ENCODE results near the gene SLC5A6.
A peak's percentile ranks its signal among the peaks of the same experiment; 100 is the strongest.
"Not testable (repeated sequence)": the region's sequence is repeated elsewhere in the genome, so short reads cannot be mapped to it uniquely, and the experiment has no call there.

SLC5A6 gene

DNA sequence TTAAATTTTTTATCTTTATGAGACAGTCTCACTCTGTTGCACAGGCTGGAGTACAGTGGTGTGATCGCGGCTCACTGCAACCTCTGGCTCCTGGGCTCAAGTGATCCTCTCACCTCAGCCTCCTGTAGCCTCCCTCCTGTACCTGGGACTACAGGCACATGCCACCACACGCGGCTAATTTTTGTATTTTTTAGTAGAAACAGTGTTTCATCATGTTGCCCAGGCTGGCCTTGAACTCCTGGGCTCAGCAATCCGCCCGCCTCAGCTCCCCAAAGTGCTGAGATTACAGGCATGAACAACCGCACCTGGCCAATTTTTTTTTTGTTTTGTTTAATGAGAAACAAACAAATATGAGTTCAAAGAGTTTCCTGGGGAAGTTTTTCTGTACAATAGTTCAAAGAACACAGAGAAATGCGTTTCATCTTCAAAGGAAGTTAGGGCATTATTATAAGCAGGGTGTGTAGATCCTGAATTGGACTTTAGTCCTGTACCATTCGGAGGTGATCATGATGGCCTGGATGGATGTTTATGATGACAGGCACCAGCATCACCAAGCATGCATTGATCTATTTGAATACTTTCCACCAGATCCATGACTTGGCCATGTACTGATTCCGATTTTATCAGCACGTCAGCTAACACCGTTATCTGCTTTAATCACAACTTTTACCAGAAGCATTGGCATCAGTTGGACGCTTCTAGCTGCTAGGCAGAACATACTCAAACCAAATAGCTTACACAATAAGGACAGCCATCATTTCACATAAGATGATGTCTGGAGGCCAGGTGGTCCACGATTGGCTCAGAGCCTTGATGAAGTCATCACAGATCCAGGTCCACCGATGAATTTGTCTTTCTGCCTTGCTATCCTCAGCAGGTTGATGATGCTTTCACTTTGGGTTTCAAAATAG is 34.4 kb downstream of the SLC5A6 start:
- Mint-ChIP-seq H3K27ac (no peak overlapping the region), H3K36me3 (no peaks in the 10 kb centered on the region), H3K4me3 (no peak overlapping the region), H3K4me1 (no peaks in the 10 kb centered on the region), H3K9me3 (no peaks in the 10 kb centered on the region)
- no peak for DNase-seq (ENCODE audit: low spot score in 2 of 2)
- no peak for ATAC-seq

DNA sequence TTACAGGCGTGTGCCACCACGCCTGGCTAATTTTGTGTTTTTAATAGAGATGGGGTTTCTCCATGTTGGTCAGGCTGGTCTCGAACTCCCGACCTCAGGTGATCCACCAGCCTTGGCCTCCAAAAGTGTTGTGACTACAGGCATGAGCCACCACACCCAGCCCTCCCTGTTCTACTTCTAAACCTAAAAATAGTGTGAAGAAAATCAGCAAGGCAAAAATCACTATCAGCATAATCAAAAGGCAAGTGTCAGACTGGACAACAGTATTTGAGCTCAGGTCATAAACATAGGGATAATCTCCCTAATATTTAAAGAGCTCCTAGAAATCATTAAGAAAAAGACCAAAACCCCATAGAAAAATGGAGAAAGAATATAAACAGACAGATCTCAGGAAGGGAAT is 36.3 kb downstream of the SLC5A6 start:
- not testable (repeated sequence) for H3K9me3 Mint-ChIP-seq; H3K36me3 Mint-ChIP-seq; DNase-seq (ENCODE audit: low spot score in 2 of 2); ATAC-seq; H3K4me1 Mint-ChIP-seq; H3K4me3 Mint-ChIP-seq; H3K27ac Mint-ChIP-seq

DNA sequence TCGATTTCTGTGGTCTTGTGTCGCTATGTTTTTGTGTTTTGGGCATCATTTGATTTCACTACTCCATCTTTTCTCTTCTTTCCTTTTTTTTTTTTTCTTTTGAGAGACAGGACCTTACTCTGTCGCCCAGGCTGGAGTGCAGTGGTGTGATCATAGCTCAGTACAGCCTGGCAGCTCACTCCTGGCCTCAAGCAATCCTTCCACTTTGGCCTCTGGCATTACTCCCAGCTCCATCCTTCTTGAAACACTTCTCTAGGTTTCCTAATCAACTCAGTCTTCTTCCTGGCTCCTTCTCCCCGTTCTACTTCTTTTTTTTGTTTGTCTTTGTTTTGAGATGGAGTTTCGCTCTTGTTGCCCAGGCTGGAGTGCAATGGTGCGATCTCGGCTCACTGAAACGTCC is 36.7 kb downstream of the SLC5A6 start:
- ATAC-seq (no peak), DNase-seq (ENCODE audit: low spot score in 2 of 2) (no peak)
- H3K27ac Mint-ChIP-seq, result no peak overlapping the region
- no peaks in the 10 kb centered on the region for H3K36me3 Mint-ChIP-seq
- no peaks in the 10 kb centered on the region for H3K4me1 Mint-ChIP-seq
- H3K9me3 Mint-ChIP-seq, result no peaks in the 10 kb centered on the region
- no peak overlapping the region for H3K4me3 Mint-ChIP-seq

DNA sequence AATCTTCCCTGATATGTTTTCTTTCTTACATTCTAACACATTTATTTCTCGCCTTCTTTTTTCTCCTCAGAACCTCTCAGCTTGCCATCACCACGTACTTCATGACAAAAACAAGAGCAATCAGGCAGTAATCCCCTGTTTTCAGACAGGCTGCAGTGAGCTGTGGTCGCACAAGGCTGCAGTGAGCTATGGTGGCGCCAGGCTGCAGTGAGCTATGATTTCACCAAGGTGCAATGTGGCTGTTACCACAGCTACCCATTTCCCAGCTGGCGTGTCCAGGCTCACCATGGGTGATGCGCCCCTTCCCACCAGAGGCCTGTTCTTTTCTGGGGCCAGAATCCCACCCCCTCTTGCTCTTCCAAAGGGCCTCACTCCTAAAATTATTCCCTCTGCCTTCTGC is 37.4 kb downstream of the SLC5A6 start:
- no peaks in the 10 kb centered on the region for H3K9me3 Mint-ChIP-seq
- H3K36me3 Mint-ChIP-seq, result no peaks in the 10 kb centered on the region
- no peak overlapping the region for H3K27ac Mint-ChIP-seq
- H3K4me1 Mint-ChIP-seq, result no peaks in the 10 kb centered on the region
- H3K4me3 Mint-ChIP-seq, result no peak overlapping the region
- no peak for ATAC-seq
- DNase-seq (ENCODE audit: low spot score in 2 of 2), result no peak

DNA sequence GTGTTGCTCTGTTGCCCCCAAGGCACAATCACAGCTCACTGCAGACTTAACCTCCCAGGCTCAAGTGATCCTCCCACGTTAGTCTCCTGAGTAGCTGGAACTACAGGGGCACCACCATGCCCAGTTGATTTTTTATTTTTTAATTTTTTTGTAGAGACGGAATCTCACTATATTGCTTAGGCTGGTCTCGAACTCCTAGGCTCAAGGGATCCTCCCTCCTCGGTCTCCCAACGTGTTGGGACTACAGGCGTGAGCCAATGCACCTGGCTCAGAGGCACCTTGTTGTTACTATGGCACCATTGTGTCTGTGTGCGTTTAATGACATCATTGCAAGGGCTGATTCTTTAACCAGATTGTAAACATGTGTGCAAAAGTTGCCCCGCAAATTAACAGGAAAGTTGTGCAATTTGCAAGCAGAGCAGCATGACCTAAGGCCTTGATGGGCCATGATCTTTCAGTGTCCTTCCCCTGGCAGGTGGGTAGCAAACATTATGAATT is 40.7 kb downstream of the SLC5A6 start:
- no peak for ATAC-seq
- Mint-ChIP-seq H3K9me3 (no peaks in the 10 kb centered on the region), H3K36me3 (no peaks in the 10 kb centered on the region), H3K27ac (no peak overlapping the region), H3K4me3 (no peak overlapping the region), H3K4me1 (no peaks in the 10 kb centered on the region)
- no peak for DNase-seq (ENCODE audit: low spot score in 2 of 2)

DNA sequence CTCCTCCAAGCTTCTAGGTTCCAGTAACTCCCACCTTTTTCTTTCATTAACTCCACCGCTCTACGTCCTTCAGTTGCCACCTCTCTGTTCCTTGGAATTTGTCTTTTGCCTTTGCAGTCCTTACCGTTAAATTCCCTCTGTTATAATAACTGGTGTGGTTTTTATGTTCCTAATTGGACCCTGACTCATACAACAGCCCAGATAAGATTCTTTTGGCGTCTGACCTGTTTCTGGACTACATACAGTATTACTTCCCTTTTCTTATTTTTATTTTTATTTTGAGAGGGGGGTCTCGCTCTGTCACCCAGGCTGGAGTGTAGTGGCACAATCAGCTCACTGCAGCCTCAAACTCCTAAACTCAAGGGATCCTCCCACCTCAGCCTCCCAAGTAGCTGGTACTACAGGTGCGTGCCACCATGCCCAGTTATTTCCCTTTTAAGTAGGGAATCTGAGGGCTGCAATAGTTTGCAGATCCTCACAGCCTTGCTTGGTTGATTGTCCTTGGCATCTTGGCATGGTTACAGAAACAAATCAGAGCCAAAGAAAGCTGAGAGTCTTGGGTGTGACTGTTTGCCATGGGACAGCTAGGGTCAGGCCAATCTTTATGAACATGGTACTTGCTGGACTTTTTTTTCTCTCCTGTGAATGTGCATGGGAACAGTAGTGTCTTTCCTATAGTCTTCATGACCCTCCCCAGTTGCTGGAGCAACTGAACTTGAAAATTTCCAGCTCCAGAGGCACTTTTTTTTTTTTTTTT is 41.3 kb downstream of the SLC5A6 start:
- DNase-seq (ENCODE audit: low spot score in 2 of 2) (no peak), ATAC-seq (no peak)
- H3K4me3 Mint-ChIP-seq, result peak overlapping the region; percentile 6
- H3K27ac Mint-ChIP-seq, result no peak overlapping the region
- no peaks in the 10 kb centered on the region for H3K4me1 Mint-ChIP-seq
- H3K36me3 Mint-ChIP-seq, result no peaks in the 10 kb centered on the region
- no peaks in the 10 kb centered on the region for H3K9me3 Mint-ChIP-seq

DNA sequence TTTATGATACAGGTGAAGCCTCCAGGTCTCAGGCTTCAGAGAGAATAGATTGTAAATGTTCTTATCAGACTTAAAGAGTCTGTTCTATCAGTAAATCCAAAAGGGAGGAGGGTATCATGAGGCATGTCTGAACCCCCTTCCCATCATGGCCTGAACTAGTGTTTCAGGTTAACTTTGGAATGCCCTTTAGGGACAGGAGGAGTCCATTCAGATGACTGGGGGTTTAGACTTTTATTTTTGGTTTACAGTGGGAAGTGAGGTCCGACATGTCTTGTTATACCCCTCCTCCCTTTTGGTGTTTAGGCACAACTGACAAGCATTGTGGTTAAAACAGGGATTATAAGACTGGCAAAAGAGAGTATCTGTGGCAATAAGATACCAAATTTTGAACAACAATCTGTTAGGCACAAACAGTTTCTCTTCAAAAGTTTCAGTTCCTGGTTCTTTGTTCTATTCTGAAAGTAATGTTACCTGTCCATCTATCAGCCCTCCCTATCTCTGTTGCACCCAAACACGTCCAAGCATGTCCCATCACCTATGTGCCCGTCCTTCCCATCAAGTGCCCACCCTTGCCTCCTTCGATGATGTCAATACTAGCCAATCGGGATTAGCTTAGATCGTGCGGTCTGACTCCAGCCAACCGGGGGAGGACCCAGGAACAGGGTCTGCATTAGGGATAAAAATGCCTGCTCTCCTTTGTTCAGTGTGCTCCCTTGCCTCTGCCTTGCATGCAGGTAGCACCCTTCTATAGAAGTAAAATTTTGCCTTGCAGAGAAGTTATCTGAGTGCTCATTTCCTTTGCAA is 46.9 kb downstream of the SLC5A6 start:
- no peak overlapping the region for H3K4me3 Mint-ChIP-seq
- H3K4me1 Mint-ChIP-seq, result no peaks in the 10 kb centered on the region
- H3K27ac Mint-ChIP-seq, result no peak overlapping the region
- no peaks in the 10 kb centered on the region for H3K9me3 Mint-ChIP-seq
- no peak for DNase-seq (ENCODE audit: low spot score in 2 of 2)
- no peaks in the 10 kb centered on the region for H3K36me3 Mint-ChIP-seq
- no peak for ATAC-seq

DNA sequence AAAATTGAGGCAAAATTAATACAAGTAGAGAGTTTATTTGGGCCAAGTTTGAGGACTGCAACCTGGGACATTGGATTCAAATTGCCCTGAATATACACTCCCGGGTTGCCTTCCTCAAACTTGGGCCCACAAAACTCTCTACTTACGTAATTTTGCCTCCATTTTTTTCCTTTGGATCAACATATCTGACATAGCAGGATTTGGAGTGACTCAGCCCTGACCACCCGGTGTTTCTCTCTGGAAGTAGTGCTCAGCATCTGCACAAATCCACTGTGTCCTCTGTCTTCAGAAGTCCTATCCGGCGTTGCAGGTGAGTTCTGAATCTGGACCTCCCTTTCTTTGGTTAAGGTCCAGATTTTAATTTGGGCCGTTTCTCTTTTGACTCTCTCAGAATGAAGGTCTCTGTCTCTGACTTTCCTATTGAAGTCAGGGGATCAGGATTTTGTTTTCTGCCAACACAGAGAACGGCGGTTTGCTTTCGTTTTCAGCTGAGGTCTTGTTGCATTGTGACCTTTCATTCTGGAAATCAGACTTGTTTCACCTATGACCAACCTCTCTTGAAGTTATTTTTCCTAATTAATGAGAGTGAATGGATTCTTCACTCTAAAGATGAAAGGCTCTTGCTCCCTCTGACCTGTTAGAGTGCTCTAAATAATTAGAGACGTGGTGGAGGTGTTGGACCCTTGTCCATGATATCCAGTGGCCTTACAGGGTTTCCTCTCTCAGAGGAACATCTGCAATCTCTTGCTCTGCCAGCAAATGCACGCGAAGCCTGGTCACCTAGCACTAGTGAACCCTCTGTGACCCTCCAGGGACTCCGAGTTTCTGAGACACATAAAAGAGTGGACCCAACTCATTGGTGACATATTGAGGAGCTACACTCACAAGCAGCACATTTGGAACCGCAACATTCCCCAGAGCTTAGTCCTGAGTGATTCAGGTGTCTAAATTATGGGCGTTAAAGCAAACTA is 49.6 kb downstream of the SLC5A6 start:
- Mint-ChIP-seq H3K36me3 (no peaks in the 10 kb centered on the region), H3K9me3 (no peaks in the 10 kb centered on the region), H3K4me3 (no peak overlapping the region), H3K4me1 (no peaks in the 10 kb centered on the region), H3K27ac (no peak overlapping the region)
- DNase-seq (ENCODE audit: low spot score in 2 of 2), result no peak
- ATAC-seq, result no peak

DNA sequence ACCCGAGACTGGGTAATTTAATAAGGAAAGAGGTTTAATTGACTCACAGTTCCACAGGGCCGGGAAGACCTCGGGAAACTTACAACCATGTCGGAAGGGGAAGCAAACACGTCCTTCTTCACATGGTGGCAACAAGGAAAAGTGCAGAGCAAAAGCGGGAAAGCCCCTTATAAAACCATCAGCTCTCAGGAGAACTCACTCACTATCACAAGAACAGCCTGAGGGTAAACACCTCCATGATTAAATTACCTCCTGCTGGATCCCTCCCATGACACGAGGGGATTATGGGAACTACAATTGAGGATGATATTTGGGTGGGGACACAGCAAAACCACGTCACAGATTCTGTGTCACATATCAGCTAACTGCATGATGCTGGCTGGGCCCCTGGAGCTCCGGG is 51.9 kb downstream of the SLC5A6 start:
- Mint-ChIP-seq H3K9me3 (no peaks in the 10 kb centered on the region), H3K36me3 (no peaks in the 10 kb centered on the region), H3K27ac (no peak overlapping the region), H3K4me3 (no peak overlapping the region), H3K4me1 (no peaks in the 10 kb centered on the region)
- DNase-seq (ENCODE audit: low spot score in 2 of 2) (no peak), ATAC-seq (no peak)

DNA sequence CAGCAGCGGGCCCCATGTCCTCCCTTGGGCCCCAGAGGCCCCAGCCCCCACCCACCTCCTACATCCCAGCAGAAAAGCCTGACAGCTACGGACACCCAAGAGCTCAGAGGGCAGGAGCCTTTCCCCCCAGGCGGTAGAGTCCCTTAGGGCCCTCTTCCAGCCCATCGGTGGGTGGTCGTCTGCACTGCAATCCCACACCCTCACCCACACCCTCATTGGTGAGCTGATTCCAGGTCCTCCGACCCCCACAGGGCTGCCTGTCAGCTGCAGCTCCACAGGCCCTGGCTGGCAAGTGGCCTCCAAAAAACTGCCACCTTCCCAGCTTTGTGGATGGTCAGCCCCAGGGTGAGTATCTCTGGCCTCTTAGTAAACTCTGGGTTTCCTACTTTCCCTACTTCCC is 52.8 kb downstream of the SLC5A6 start:
- Mint-ChIP-seq H3K9me3 (no peaks in the 10 kb centered on the region), H3K4me1 (no peaks in the 10 kb centered on the region), H3K36me3 (no peaks in the 10 kb centered on the region), H3K27ac (no peak overlapping the region), H3K4me3 (no peak overlapping the region)
- ATAC-seq, result no peak
- DNase-seq (ENCODE audit: low spot score in 2 of 2), result no peak

DNA sequence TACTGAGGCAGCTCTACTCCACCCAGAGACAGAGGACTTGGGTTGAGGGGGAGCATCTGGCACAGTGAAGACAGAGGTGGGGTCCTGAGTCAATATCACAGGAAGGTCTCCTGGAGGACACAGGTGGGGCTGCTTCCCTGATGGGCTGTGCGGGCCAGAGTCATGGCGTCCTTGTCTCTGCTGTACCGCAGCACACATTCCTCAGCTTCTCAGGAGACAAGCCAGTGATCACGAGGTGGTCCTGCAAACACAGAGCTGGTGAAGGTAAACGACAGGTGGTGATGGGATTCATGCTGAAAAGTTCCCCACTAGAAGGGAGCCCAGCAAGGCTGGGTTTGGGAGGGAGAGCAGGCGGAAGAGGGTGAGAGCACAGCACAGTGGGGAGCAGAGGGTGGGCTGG is 53.6 kb downstream of the SLC5A6 start:
- Mint-ChIP-seq H3K27ac (no peak overlapping the region), H3K4me3 (no peak overlapping the region), H3K9me3 (no peaks in the 10 kb centered on the region), H3K4me1 (no peaks in the 10 kb centered on the region), H3K36me3 (no peaks in the 10 kb centered on the region)
- DNase-seq (ENCODE audit: low spot score in 2 of 2) (no peak), ATAC-seq (no peak)

DNA sequence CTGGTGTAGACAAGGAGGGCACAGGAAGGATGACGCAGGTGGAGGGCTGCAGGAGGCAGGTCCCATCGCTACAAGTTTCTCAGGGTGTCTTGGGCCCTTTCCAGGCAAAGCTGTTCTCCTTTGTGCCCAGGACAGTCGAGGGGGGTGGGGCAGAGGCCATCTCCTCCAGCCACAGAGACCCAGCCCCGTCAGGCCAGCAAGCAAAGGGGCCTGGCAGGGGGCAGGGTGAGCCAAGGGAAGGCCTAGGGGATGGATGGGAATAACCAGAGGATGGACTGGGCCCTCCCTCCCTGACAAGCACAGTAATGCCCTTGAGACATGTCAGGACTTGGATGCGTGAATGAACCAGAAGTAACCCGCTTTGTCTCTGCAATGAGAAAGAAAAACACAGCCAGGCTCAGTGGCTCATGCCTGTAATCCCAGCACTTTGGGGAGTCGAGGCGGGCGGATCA is 57.0 kb downstream of the SLC5A6 start:
- ATAC-seq (no peak), DNase-seq (ENCODE audit: low spot score in 2 of 2) (no peak)
- H3K4me3 Mint-ChIP-seq, result no peak overlapping the region
- H3K9me3 Mint-ChIP-seq, result no peaks in the 10 kb centered on the region
- no peaks in the 10 kb centered on the region for H3K36me3 Mint-ChIP-seq
- H3K27ac Mint-ChIP-seq, result no peak overlapping the region
- no peaks in the 10 kb centered on the region for H3K4me1 Mint-ChIP-seq

DNA sequence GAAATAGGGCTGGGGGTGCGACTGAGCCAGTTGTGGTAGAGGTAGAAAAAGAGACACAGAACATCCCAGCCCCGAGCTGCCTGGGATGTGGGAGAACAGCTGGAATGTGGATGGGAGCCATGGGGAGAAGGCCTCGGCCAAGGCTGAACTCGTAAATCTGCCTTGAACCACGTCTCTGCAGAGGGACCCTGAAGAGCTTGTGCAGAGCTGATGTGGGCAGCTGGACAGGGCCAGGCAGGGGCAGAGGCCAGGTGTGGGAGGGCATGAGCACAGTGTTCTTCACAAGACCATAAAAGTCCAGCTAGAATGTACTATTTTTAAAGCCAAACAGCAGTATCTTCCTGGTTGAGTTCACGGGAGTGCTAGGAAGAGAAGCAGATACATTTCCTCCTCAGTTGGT is 57.6 kb downstream of the SLC5A6 start:
- H3K4me1 Mint-ChIP-seq, result no peaks in the 10 kb centered on the region
- no peak overlapping the region for H3K4me3 Mint-ChIP-seq
- H3K27ac Mint-ChIP-seq, result no peak overlapping the region
- DNase-seq (ENCODE audit: low spot score in 2 of 2), result no peak
- H3K9me3 Mint-ChIP-seq, result no peaks in the 10 kb centered on the region
- no peaks in the 10 kb centered on the region for H3K36me3 Mint-ChIP-seq
- ATAC-seq, result no peak

DNA sequence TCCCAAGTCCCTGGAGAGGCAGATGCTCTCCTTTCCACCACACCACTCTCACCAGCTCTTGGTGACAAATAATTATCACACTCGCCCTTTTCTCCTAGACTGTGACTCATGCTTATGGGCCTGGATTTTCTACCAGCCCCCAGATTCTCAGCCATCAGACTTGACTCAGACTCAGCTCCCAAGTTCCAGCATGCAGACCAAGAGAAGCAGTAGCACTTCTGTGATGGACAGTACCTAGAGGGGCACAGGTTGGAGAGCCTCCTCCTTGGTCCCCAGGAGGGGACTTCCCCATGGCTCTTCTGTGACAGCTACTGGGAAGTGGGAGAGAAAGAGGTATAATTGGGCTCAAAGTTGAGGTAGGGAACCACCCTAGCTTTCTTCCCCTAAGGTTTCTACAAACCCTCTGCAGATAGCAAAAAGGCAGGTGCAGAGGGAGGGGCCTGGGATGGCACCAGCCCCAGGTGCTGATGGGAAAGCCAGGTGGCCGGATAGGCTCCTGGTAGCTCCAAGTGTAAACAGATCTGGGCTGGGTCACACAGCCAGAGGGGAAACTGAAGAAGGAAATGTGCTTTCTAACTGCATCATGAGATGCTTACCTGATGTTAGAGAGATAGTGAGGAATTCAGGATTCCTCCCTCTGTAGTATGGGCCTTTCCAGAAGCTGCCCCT is 59.1 kb downstream of the SLC5A6 start:
- Mint-ChIP-seq H3K4me3 (no peak overlapping the region), H3K27ac (peak overlapping the region; percentile 26), H3K4me1 (no peaks in the 10 kb centered on the region), H3K9me3 (no peaks in the 10 kb centered on the region), H3K36me3 (no peaks in the 10 kb centered on the region)
- DNase-seq (ENCODE audit: low spot score in 2 of 2), result no peak
- peak; percentile 59 for ATAC-seq

All from stimulated activated effector memory CD8-positive, alpha-beta T cell treated with anti-CD3 and anti-CD28 coated beads, Interleukin-12 subunit alpha, Interleukin-12 subunit beta, amount 100 ng/mL, for 72 hours (primary cell).